IMR-90 (cell line): ENCODE measurements around the gene ERVW-1. TPM values are rescaled to one million over a fixed set of nuclear protein-coding genes. Genes with fewer than 3 reads are reported as not detected.

Experiments
- ATAC-seq: fragments of 200-7000 bp; cut with Tn5 transposase; 2 replicates; pipeline ENCODE4 v1.9.1; 2020; ENCODE audit warnings: low read depth, mild to moderate bottlenecking, moderate library complexity
- BruUV-seq: library from RNA; stranded (reverse); fragments of 400-500 nt; replicated peaks from 2 replicates; lab custom pipeline; 2021; lab: Mats Ljungman, UMichigan
- CTCF ChIA-PET: fragments of 300-600 bp; formaldehyde crosslinking; extraction: SDS; loops from one replicate; lab custom pipeline; 2021; ENCODE audit warnings: antibody characterized with exemption; lab: Yijun Ruan, JAX
- POLR2A ChIA-PET: fragments of 300-600 bp; sonication (Branson Sonifier 250); formaldehyde crosslinking; loops from one replicate; lab custom pipeline; 2022; ENCODE audit warnings: antibody characterized with exemption; ENCODE audit not compliant: unreplicated experiment; lab: Charles Lee
- DNase-seq: peaks from one replicate; pipeline ENCODE4 v3.0.0; 2013
- H2AFZ ChIP-seq: replicated peaks from 2 replicates; pipeline ENCODE3; 2013; ENCODE audit warnings: low read length, mild to moderate bottlenecking; ENCODE audit not compliant: poor library complexity
- H2AK5ac ChIP-seq: 2 replicates; pipeline ENCODE4 v1.6.1; 2013; ENCODE audit warnings: low read depth, low read length, inconsistent platforms
- H2AK9ac ChIP-seq: replicated peaks from 2 replicates; pipeline ENCODE3; 2013; ENCODE audit warnings: mild to moderate bottlenecking, low read depth, low read length, moderate library complexity; ENCODE audit not compliant: poor library complexity
- H2BK120ac ChIP-seq: 2 replicates; pipeline ENCODE4 v1.6.1; 2013; ENCODE audit warnings: low read depth, low read length, inconsistent platforms
- H2BK15ac ChIP-seq: 3 replicates; pipeline ENCODE4 v1.6.1; 2013; ENCODE audit warnings: low read depth, low read length, inconsistent platforms
- H2BK20ac ChIP-seq: 2 replicates; pipeline ENCODE4 v1.6.1; 2013; ENCODE audit warnings: low read depth, mild to moderate bottlenecking, inconsistent platforms, low read length, moderate library complexity
- H2BK5ac ChIP-seq: 2 replicates; pipeline ENCODE4 v1.6.1; 2013; ENCODE audit warnings: mild to moderate bottlenecking, low read depth, low read length, inconsistent platforms; ENCODE audit not compliant: poor library complexity, severe bottlenecking
- H3K14ac ChIP-seq: replicated peaks from 2 replicates; pipeline ENCODE4 v1.6.1; 2013; ENCODE audit warnings: low read depth, low read length, inconsistent platforms
- H3K18ac ChIP-seq: 2 replicates; pipeline ENCODE4 v1.6.1; 2013; ENCODE audit warnings: low read depth, low read length, control low read depth
- H3K23ac ChIP-seq: 2 replicates; pipeline ENCODE4 v1.6.1; 2013; ENCODE audit warnings: low read depth, low read length, inconsistent platforms
- H3K27ac ChIP-seq: 2 replicates; pipeline ENCODE4 v1.5.1; 2013; ENCODE audit warnings: mild to moderate bottlenecking, control low read depth, low read length; ENCODE audit not compliant: insufficient read depth
- H3K27me3 ChIP-seq: 2 replicates; pipeline ENCODE4 v1.6.1; 2013; ENCODE audit warnings: low read length; ENCODE audit not compliant: control insufficient read depth, insufficient read depth
- H3K36me3 ChIP-seq: 2 replicates; pipeline ENCODE4 v1.6.1; 2013; ENCODE audit warnings: low read length, mixed read lengths; ENCODE audit not compliant: control insufficient read depth, insufficient read depth
- H3K4ac ChIP-seq: 2 replicates; pipeline ENCODE4 v1.6.1; 2013; ENCODE audit warnings: low read depth, low read length, inconsistent platforms
- H3K4me1 ChIP-seq: 2 replicates; pipeline ENCODE4 v1.6.1; 2013; ENCODE audit warnings: low read length, mixed read lengths; ENCODE audit not compliant: control insufficient read depth, insufficient read depth
- H3K4me2 ChIP-seq: 2 replicates; pipeline ENCODE4 v1.6.1; 2013; ENCODE audit warnings: low read depth, mild to moderate bottlenecking, control low read depth, low read length, moderate library complexity
- H3K4me3 ChIP-seq: 2 replicates; pipeline ENCODE4 v1.5.1; 2013; ENCODE audit warnings: low read depth, mild to moderate bottlenecking, control low read depth, low read length, moderate library complexity; ENCODE audit not compliant: insufficient read depth
- H3K56ac ChIP-seq: 2 replicates; pipeline ENCODE4 v1.6.1; 2013; ENCODE audit warnings: low read length, inconsistent platforms; ENCODE audit not compliant: insufficient read depth; ENCODE audit errors: extremely low read depth
- H3K79me1 ChIP-seq, 2 experiments: 2 replicates each; pipeline ENCODE4 v1.6.1; 2013; ENCODE audit warnings: low read length in 2 of 2, inconsistent platforms in 1 of 2, low read depth in 1 of 2
- H3K9ac ChIP-seq: 2 replicates; pipeline ENCODE4 v1.6.1; 2013; ENCODE audit warnings: low read depth, low read length, control low read depth
- H3K9me1 ChIP-seq: 2 replicates; pipeline ENCODE4 v1.6.1; 2013; ENCODE audit warnings: low read length, inconsistent platforms; ENCODE audit not compliant: insufficient read depth
- H3K9me3 ChIP-seq: 2 replicates; pipeline ENCODE4 v1.6.1; 2013; ENCODE audit warnings: low read length; ENCODE audit not compliant: control insufficient read depth, insufficient read depth
- H4K20me1 ChIP-seq: 2 replicates; pipeline ENCODE4 v1.6.1; 2013; ENCODE audit warnings: low read length, inconsistent platforms; ENCODE audit not compliant: insufficient read depth
- H4K5ac ChIP-seq: 2 replicates; pipeline ENCODE4 v1.6.1; 2013; ENCODE audit warnings: mild to moderate bottlenecking, low read depth, low read length, control low read depth
- H4K8ac ChIP-seq, 2 experiments: 2 replicates each; pipeline ENCODE4 v1.6.1; 2013; ENCODE audit warnings: low read depth in 2 of 2, low read length in 2 of 2, control low read depth in 1 of 2, inconsistent platforms in 1 of 2
- H4K91ac ChIP-seq: 2 replicates; pipeline ENCODE4 v1.6.1; 2013; ENCODE audit warnings: low read depth, low read length, inconsistent platforms; ENCODE audit not compliant: insufficient read depth
- BHLHE40 ChIP-seq: fragments of 150-350 bp; IDR thresholded peaks from 2 replicates; pipeline ENCODE4 v1.6.1; 2016; ENCODE audit warnings: mild to moderate bottlenecking, low read depth, low read length
- CEBPB ChIP-seq: IDR thresholded peaks from 2 replicates; pipeline ENCODE4 v1.6.1; 2012; ENCODE audit warnings: low read depth, low read length, improper control_type of control experiment
- CHD1 ChIP-seq: IDR thresholded peaks from 2 replicates; pipeline ENCODE4 v1.6.1; 2012; ENCODE audit warnings: low read depth, low read length, improper control_type of control experiment
- CTCF ChIP-seq: conservative IDR thresholded peaks from 2 replicates; pipeline ENCODE4 v1.5.1; 2012; ENCODE audit warnings: mild to moderate bottlenecking, low read depth, low read length, improper control_type of control experiment
- FOS ChIP-seq: fragments of 150-350 bp; IDR thresholded peaks from 2 replicates; pipeline ENCODE4 v1.6.1; 2016; ENCODE audit warnings: low read depth, low read length
- MAFK ChIP-seq: IDR thresholded peaks from 2 replicates; pipeline ENCODE4 v1.6.1; 2012; ENCODE audit warnings: low read depth, low read length, improper control_type of control experiment
- MAZ ChIP-seq: IDR thresholded peaks from 2 replicates; pipeline ENCODE4 v1.6.1; 2012; ENCODE audit warnings: low read depth, mild to moderate bottlenecking, low read length, improper control_type of control experiment, moderate library complexity, borderline replicate concordance
- MXI1 ChIP-seq: IDR thresholded peaks from 2 replicates; pipeline ENCODE4 v1.6.1; 2012; ENCODE audit warnings: low read depth, mild to moderate bottlenecking, low read length, moderate library complexity, borderline replicate concordance
- NFE2L2 ChIP-seq: fragments of 150-350 bp; IDR thresholded peaks from 2 replicates; pipeline ENCODE4 v1.6.1; 2016; ENCODE audit warnings: low read depth, mild to moderate bottlenecking, low read length
- POLR2A ChIP-seq: IDR thresholded peaks from 2 replicates; pipeline ENCODE4 v1.6.1; 2012; ENCODE audit warnings: mild to moderate bottlenecking, low read depth, low read length
- RAD21 ChIP-seq: IDR thresholded peaks from 2 replicates; pipeline ENCODE4 v1.6.1; 2012; ENCODE audit warnings: low read length, improper control_type of control experiment
- RCOR1 ChIP-seq: IDR thresholded peaks from 2 replicates; pipeline ENCODE4 v1.6.1; 2012; ENCODE audit warnings: mild to moderate bottlenecking, low read length, improper control_type of control experiment; ENCODE audit not compliant: insufficient replicate concordance
- SMC3 ChIP-seq: fragments of 150-350 bp; IDR thresholded peaks from 2 replicates; pipeline ENCODE4 v1.6.1; 2016; ENCODE audit warnings: low read depth, mild to moderate bottlenecking, antibody characterized with exemption, low read length, moderate library complexity
- USF2 ChIP-seq: fragments of 150-350 bp; IDR thresholded peaks from 2 replicates; pipeline ENCODE4 v1.6.1; 2017; ENCODE audit warnings: mild to moderate bottlenecking, antibody characterized with exemption, low read length, low read depth
- WGBS, 2 experiments: methylation state at CpG; one replicate each; pipeline versions ENCODE4 v1.1.5 to v1.1.7; 2013; ENCODE audit warnings: missing lambda C conversion rate in 2 of 2; ENCODE audit not compliant: insufficient read length in 1 of 2; ENCODE audit errors: extremely low coverage in 2 of 2; 5-methylcytosine and 5-hydroxymethylcytosine counted together
- dilution Hi-C: fragments of 300-500 bp; cut with HindIII; formaldehyde crosslinking; loops from one replicate; pipeline ENCODE4 v1.14.3; 2018; ENCODE audit warnings: low sequenced_read_pairs; ENCODE audit not compliant: unreplicated experiment
- in situ Hi-C: fragments of 300-500 bp; cut with MboI; formaldehyde crosslinking; loops from 3 replicates; pipeline ENCODE4 v1.14.3; 2019; ENCODE audit warnings: low sequenced_read_pairs, inconsistent platforms, mixed read lengths
- intact Hi-C: fragments of 100-400 bp; cut with micrococcal nuclease; formaldehyde crosslinking; loops from 2 replicates; pipeline ENCODE4 v1.10.0; 2022
- polyA plus RNA-seq, 3 experiments: library from polyadenylated mRNA; depleted of rRNA; stranded (reverse); fragments of >200 nt; gene quantifications; 2 replicates each; pipeline ENCODE4 v1.2.3, GENCODE V29; 2012; ENCODE audit warnings: low replicate concordance in 1 of 3
- total RNA-seq: library from RNA; depleted of rRNA; stranded (reverse); fragments of >200 nt; gene quantifications from 2 replicates; pipeline ENCODE4 v1.2.3, GENCODE V29; 2012

ERVW-1 gene
- total and polyA plus RNA-seq, 2 of the 4 experiments (the other 2 are of a cell fraction): not detected

GRCh38 chr7:92435542-92435941 is 42.2 kb downstream of the ERVW-1 start:
- no peaks in the 10 kb centered on the region; the same call in 1 of the 2 replicates for H3K9me1 ChIP-seq
- no peaks in the 10 kb centered on the region for H3K79me1 ChIP-seq
- TF ChIP-seq MAZ: no peak
- TF ChIP-seq POLR2A: no peak
- TF ChIP-seq MXI1: no peak
- no peak for TF ChIP-seq RAD21
- TF ChIP-seq BHLHE40: no peak
- no peak for TF ChIP-seq FOS
- TF ChIP-seq RCOR1: no peak
- no peak for TF ChIP-seq CEBPB
- no peak for TF ChIP-seq USF2
- TF ChIP-seq CHD1: no peak
- no peak for TF ChIP-seq CTCF
- TF ChIP-seq SMC3: no peak
- TF ChIP-seq NFE2L2: no peak
- TF ChIP-seq MAFK: no peak
- H3K4me2 ChIP-seq: no peak overlapping the region
- ChIA-PET POLR2A (no interaction called here), CTCF (interaction anchor here (0.6 kb wide), 1 partner anchor 74 kb away, joined by 3 read pairs; no protein-coding TSS in a partner anchor)
- H3K27me3 ChIP-seq: peaks cover 14% of the 10 kb centered on the region
- H4K8ac ChIP-seq: no peak overlapping the region
- no peak overlapping the region for H3K14ac ChIP-seq
- no peak overlapping the region for H4K91ac ChIP-seq
- H3K4me1 ChIP-seq: no peaks in the 10 kb centered on the region
- WGBS, 2 experiments: no CpG with 5 or more reads among the region's 2 CpGs
- no peak overlapping the region for H4K5ac ChIP-seq
- dilution Hi-C loops (no loop called here), intact Hi-C loops (no loop called here), in situ Hi-C loops (no loop called here)
- H2BK5ac ChIP-seq: no peak overlapping the region
- H3K4me3 ChIP-seq: no peak overlapping the region
- H3K9ac ChIP-seq: no peak overlapping the region
- no peak overlapping the region for H2AK5ac ChIP-seq
- H3K36me3 ChIP-seq: no peaks in the 10 kb centered on the region
- no peak overlapping the region for H2BK20ac ChIP-seq
- H3K18ac ChIP-seq: no peak overlapping the region
- H3K27ac ChIP-seq: no peak overlapping the region
- H4K20me1 ChIP-seq: no peaks in the 10 kb centered on the region
- no peak overlapping the region for H3K56ac ChIP-seq
- H2BK120ac ChIP-seq: no peak overlapping the region
- H2AK9ac ChIP-seq: no peak overlapping the region
- ATAC-seq (no peak), DNase-seq (no peak)
- H2AFZ ChIP-seq: no peak overlapping the region
- no TSS peak for BruUV-seq
- no peak overlapping the region for H3K4ac ChIP-seq
- no peak overlapping the region for H3K23ac ChIP-seq
- no peak overlapping the region for H2BK15ac ChIP-seq
- H3K9me3 ChIP-seq: no peaks in the 10 kb centered on the region
